GM19351 (cell line): ENCODE data around the gene KRTAP20-1.

Experiments
- ATAC-seq: cut with Tn5 transposase; IDR thresholded peaks from one replicate; pipeline ENCODE4 v1.9.1; 2021; ENCODE audit warnings: mild to moderate bottlenecking, moderate library complexity; ENCODE audit not compliant: unreplicated experiment

KRTAP20-1 gene

GRCh38 chr21:30642564-30642963, 26.3 kb downstream of the KRTAP20-1 start, which contains the start of gene KRTAP20-3:
Gene KRTAP20-3, plus strand, starts transcription at chr21:30642864.
- ATAC-seq = no peak

GRCh38 chr21:30646904-30647414, 30.7 kb downstream of the KRTAP20-1 start:
- ATAC-seq = no peak

DNA sequence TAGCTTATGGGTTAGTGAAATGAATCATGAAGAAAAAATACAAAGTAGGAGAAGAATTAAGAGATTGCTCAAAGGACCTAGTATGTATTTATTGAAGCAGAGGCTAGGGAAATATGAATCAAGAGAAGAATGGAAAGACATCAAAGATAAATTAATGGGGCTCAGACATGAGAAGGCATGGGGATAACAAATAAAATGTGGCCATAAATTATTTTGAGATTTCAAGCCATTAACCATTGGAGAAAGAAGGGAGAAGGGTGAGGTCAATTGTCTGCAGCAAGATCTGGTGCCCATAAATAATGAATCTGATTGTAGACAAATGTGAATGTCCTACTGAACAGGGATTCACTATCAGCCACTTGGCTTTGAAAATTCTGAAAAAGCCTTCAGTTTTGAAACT, 36.7 kb downstream of the KRTAP20-1 start:
- no peak for ATAC-seq
